SK-N-SH (cell line): ENCODE measurements around the gene CEP70.

Source experiments
- EP300 ChIP-seq, 2 experiments: IDR thresholded peaks; 2 replicates each; pipeline versions ENCODE4 v1.4.0 to v1.6.1; 2012; ENCODE audit warnings: borderline replicate concordance in 1 of 2, low read depth in 1 of 2, low read length in 1 of 2
- MEF2A ChIP-seq: IDR thresholded peaks from 2 replicates; pipeline ENCODE4 v1.4.0; 2012; ENCODE audit warnings: low read depth, borderline replicate concordance
- POLR2AphosphoS5 ChIP-seq: IDR thresholded peaks from 2 replicates; pipeline ENCODE4 v1.6.1; 2012; ENCODE audit warnings: low read depth, low read length
- RFX5 ChIP-seq: IDR thresholded peaks from 2 replicates; pipeline ENCODE4 v1.6.1; 2012; ENCODE audit warnings: mild to moderate bottlenecking, improper control_type of control experiment, low read length
- SMC3 ChIP-seq: IDR thresholded peaks from 2 replicates; pipeline ENCODE4 v1.6.1; 2012; ENCODE audit warnings: low read depth, low read length, improper control_type of control experiment
- TCF12 ChIP-seq: IDR thresholded peaks from 2 replicates; pipeline ENCODE4 v1.4.0; 2012
- YY1 ChIP-seq: IDR thresholded peaks from 2 replicates; pipeline ENCODE4 v1.4.0; 2012; ENCODE audit warnings: low read depth, mild to moderate bottlenecking
- TF ChIP-seq, protein P1 (sequence below): fragments of 200-600 bp; sonication (generic); IDR thresholded peaks from 2 replicates; pipeline ENCODE4 v1.6.1; 2017; ENCODE audit warnings: antibody characterized with exemption, mild to moderate bottlenecking, moderate library complexity
- TF ChIP-seq, protein P2 (sequence below): fragments of 150-350 bp; IDR thresholded peaks from 2 replicates; pipeline ENCODE4 v1.6.1; 2017; ENCODE audit warnings: antibody characterized with exemption, low read length, low read depth, borderline replicate concordance
- TF ChIP-seq, protein P3 (sequence below): IDR thresholded peaks from 2 replicates; pipeline ENCODE4 v1.6.1; 2012; ENCODE audit warnings: mild to moderate bottlenecking, low read depth, low read length, moderate library complexity

DNA sequence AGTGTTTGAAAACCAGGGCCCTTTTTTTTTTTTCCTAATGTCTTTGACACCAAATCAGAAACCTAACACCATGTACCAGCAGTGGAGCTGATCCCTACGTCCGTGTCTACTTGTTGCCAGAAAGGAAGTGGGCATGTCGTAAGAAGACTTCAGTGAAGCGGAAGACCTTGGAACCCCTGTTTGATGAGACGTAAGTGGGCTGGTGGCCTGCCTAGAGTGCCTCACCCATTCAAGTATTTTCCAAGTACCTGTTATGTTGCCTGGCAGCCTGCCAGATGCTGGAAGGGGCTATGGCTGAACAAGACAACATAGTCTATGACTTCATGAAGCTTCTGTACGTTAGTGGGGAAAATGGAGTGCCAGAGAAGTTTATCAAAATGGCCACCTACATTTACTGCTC, 119.9 kb downstream of the CEP70 start:
- TF ChIP-seq, protein P1, sequence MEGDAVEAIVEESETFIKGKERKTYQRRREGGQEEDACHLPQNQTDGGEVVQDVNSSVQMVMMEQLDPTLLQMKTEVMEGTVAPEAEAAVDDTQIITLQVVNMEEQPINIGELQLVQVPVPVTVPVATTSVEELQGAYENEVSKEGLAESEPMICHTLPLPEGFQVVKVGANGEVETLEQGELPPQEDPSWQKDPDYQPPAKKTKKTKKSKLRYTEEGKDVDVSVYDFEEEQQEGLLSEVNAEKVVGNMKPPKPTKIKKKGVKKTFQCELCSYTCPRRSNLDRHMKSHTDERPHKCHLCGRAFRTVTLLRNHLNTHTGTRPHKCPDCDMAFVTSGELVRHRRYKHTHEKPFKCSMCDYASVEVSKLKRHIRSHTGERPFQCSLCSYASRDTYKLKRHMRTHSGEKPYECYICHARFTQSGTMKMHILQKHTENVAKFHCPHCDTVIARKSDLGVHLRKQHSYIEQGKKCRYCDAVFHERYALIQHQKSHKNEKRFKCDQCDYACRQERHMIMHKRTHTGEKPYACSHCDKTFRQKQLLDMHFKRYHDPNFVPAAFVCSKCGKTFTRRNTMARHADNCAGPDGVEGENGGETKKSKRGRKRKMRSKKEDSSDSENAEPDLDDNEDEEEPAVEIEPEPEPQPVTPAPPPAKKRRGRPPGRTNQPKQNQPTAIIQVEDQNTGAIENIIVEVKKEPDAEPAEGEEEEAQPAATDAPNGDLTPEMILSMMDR = no peak
- TF ChIP-seq MEF2A (no peak), SMC3 (no peak), RFX5 (no peak), EP300 (IDR thresholded peaks at IDR 0.05; ENCODE audit: borderline replicate concordance in 1 of 2, low read depth in 1 of 2, low read length in 1 of 2) (no peak), TCF12 (no peak), YY1 (no peak), POLR2AphosphoS5 (no peak)
- TF ChIP-seq, protein P2, sequence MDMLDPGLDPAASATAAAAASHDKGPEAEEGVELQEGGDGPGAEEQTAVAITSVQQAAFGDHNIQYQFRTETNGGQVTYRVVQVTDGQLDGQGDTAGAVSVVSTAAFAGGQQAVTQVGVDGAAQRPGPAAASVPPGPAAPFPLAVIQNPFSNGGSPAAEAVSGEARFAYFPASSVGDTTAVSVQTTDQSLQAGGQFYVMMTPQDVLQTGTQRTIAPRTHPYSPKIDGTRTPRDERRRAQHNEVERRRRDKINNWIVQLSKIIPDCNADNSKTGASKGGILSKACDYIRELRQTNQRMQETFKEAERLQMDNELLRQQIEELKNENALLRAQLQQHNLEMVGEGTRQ = no peak
- TF ChIP-seq, protein P3, sequence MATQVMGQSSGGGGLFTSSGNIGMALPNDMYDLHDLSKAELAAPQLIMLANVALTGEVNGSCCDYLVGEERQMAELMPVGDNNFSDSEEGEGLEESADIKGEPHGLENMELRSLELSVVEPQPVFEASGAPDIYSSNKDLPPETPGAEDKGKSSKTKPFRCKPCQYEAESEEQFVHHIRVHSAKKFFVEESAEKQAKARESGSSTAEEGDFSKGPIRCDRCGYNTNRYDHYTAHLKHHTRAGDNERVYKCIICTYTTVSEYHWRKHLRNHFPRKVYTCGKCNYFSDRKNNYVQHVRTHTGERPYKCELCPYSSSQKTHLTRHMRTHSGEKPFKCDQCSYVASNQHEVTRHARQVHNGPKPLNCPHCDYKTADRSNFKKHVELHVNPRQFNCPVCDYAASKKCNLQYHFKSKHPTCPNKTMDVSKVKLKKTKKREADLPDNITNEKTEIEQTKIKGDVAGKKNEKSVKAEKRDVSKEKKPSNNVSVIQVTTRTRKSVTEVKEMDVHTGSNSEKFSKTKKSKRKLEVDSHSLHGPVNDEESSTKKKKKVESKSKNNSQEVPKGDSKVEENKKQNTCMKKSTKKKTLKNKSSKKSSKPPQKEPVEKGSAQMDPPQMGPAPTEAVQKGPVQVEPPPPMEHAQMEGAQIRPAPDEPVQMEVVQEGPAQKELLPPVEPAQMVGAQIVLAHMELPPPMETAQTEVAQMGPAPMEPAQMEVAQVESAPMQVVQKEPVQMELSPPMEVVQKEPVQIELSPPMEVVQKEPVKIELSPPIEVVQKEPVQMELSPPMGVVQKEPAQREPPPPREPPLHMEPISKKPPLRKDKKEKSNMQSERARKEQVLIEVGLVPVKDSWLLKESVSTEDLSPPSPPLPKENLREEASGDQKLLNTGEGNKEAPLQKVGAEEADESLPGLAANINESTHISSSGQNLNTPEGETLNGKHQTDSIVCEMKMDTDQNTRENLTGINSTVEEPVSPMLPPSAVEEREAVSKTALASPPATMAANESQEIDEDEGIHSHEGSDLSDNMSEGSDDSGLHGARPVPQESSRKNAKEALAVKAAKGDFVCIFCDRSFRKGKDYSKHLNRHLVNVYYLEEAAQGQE = no peak
